Natural killer cell (primary cell): Measurements from ENCODE around the gene PIKFYVE. TPM values are rescaled to one million over a fixed set of nuclear protein-coding genes. Genes with fewer than 3 reads are reported as not detected.

Experiments
- ATAC-seq, 3 donors: fragments of 150-1000 bp in 2 of 3; fragments of 200-7000 bp in 1 of 3; cut with Tn5 transposase; 1 replicate in 1 of 3; 2 replicates in 2 of 3; pipeline ENCODE4 v1.10.0; 2021; ENCODE audit warnings: mild to moderate bottlenecking in 2 of 3, moderate library complexity in 2 of 3
- DNase-seq, 2 donors: peaks; one replicate each; pipeline versions ENCODE4 v3.0.0 to v3.0.0-alpha.2; 2013 to 2021; ENCODE audit warnings: mixed read lengths in 1 of 2
- H3K27ac ChIP-seq: one replicate; pipeline ENCODE4 v1.5.1; 2013; ENCODE audit warnings: mild to moderate bottlenecking, low read length
- H3K27me3 ChIP-seq: one replicate; pipeline ENCODE4 v1.6.1; 2013; ENCODE audit warnings: low read length; ENCODE audit not compliant: control insufficient read depth, insufficient read depth
- H3K36me3 ChIP-seq: one replicate; pipeline ENCODE4 v1.6.1; 2013; ENCODE audit warnings: low read length; ENCODE audit not compliant: control insufficient read depth, insufficient read depth
- H3K4me1 ChIP-seq: one replicate; pipeline ENCODE4 v1.6.1; 2013; ENCODE audit warnings: low read length; ENCODE audit not compliant: control insufficient read depth, insufficient read depth
- H3K4me3 ChIP-seq: one replicate; pipeline ENCODE4 v1.5.1; 2013; ENCODE audit warnings: low read length
- H3K9me3 ChIP-seq: one replicate; pipeline ENCODE4 v1.6.1; 2013; ENCODE audit warnings: low read length; ENCODE audit not compliant: control insufficient read depth, insufficient read depth
- H3K27ac Mint-ChIP-seq, 2 donors: one replicate each; pipeline ENCODE4 v1.8.0; 2022; ENCODE audit warnings: mild to moderate bottlenecking in 2 of 2, mixed read lengths in 2 of 2, moderate library complexity in 1 of 2
- H3K27me3 Mint-ChIP-seq, 2 donors: one replicate each; pipeline ENCODE4 v1.8.0; 2022; ENCODE audit warnings: low read depth in 2 of 2, mixed read lengths in 2 of 2
- H3K36me3 Mint-ChIP-seq: one replicate; pipeline ENCODE4 v1.8.0; 2022; ENCODE audit warnings: mixed read lengths
- H3K4me1 Mint-ChIP-seq, 2 donors: one replicate each; pipeline ENCODE4 v1.8.0; 2022; ENCODE audit warnings: mixed read lengths in 2 of 2
- H3K4me3 Mint-ChIP-seq: one replicate; pipeline ENCODE4 v1.8.0; 2022; ENCODE audit warnings: mild to moderate bottlenecking, moderate library complexity, mixed read lengths
- H3K9me3 Mint-ChIP-seq, 2 donors: one replicate each; pipeline ENCODE4 v1.8.0; 2022; ENCODE audit warnings: mixed read lengths in 2 of 2
- CTCF ChIP-seq: fragments of 200-600 bp; IDR thresholded peaks from one replicate; pipeline ENCODE4 v1.8.0; 2022; ENCODE audit warnings: antibody characterized with exemption
- WGBS: methylation state at CpG from one replicate; pipeline ENCODE4 v1.1.7; 2013; ENCODE audit warnings: missing lambda C conversion rate; ENCODE audit not compliant: insufficient coverage; 5-methylcytosine and 5-hydroxymethylcytosine counted together
- intact Hi-C: fragments of 100-400 bp; cut with micrococcal nuclease; formaldehyde crosslinking; loops from one replicate; pipeline ENCODE4 v1.14.2; 2022
- total RNA-seq, 4 donors: library from RNA; stranded (reverse); fragments of 120-200 nt in 1 of 4; gene quantifications; one replicate each; pipeline versions ENCODE4 v1.2.3 to v1.2.4, GENCODE V29; 2013 to 2022

Gene PIKFYVE
- total RNA-seq, 3 donors from 2014 or later (not counting 1 experiment from before 2014, with no cell fraction given): 38.9 to 48.7 (median 39.2) TPM

- 75% methylated on average over 2 of the region's 4 CpGs for WGBS
- Histone ChIP-seq H3K27ac (peak overlapping the region; percentile 57), H3K4me3 (peak overlapping the region; percentile 17), H3K9me3 (no peaks in the 10 kb centered on the region), H3K27me3 (no peaks in the 10 kb centered on the region), H3K4me1 (peaks cover 4% of the 10 kb centered on the region), H3K36me3 (peaks cover 25% of the 10 kb centered on the region)
- Mint-ChIP-seq H3K36me3 (peaks cover 8% of the 10 kb centered on the region), H3K9me3 (no peaks in the 10 kb centered on the region), H3K27ac (no peak overlapping the region), H3K27me3 (no peaks in the 10 kb centered on the region), H3K4me1 (peaks cover 0 to 10% of the 10 kb centered on the region in 2 donors), H3K4me3 (no peak overlapping the region)
- TF ChIP-seq CTCF: no peak
- ATAC-seq: no peak
- DNase-seq: no peak
- intact Hi-C loops: no loop called here
Observed at GRCh38 chr2:208311954-208312353, 45.9 kb downstream of the PIKFYVE start.

- no peak overlapping the region for H3K4me3 ChIP-seq
- H3K4me1 Mint-ChIP-seq: peaks cover 0 to 5% of the 10 kb centered on the region in 2 donors
- H3K9me3 ChIP-seq: no peaks in the 10 kb centered on the region
- H3K36me3 ChIP-seq: peaks cover 45% of the 10 kb centered on the region
- H3K9me3 Mint-ChIP-seq: no peaks in the 10 kb centered on the region
- intact Hi-C loops: no loop called here
- TF ChIP-seq CTCF: no peak
- H3K27me3 Mint-ChIP-seq: no peaks in the 10 kb centered on the region
- no peak overlapping the region for H3K4me3 Mint-ChIP-seq
- DNase-seq: no peak
- peak overlapping the region; percentile 34 for H3K27ac ChIP-seq
- peaks cover 8% of the 10 kb centered on the region for H3K36me3 Mint-ChIP-seq
- WGBS: 77% methylated on average over 7 of the region's 8 CpGs
- H3K4me1 ChIP-seq: peaks cover 4% of the 10 kb centered on the region
- no peak for ATAC-seq
- no peak overlapping the region for H3K27ac Mint-ChIP-seq
- no peaks in the 10 kb centered on the region for H3K27me3 ChIP-seq
Observed at GRCh38 chr2:208315081-208315788, 49.2 kb downstream of the PIKFYVE start.

- Histone ChIP-seq H3K27me3 (no peaks in the 10 kb centered on the region), H3K4me1 (peaks cover 4% of the 10 kb centered on the region), H3K4me3 (no peak overlapping the region), H3K27ac (no peak overlapping the region), H3K36me3 (peaks cover 50% of the 10 kb centered on the region), H3K9me3 (no peaks in the 10 kb centered on the region)
- no peak for TF ChIP-seq CTCF
- ATAC-seq (no peak), DNase-seq (no peak)
- 100% methylated on average over 1 of the region's 2 CpGs for WGBS
- Mint-ChIP-seq H3K36me3 (no peaks in the 10 kb centered on the region), H3K4me3 (no peak overlapping the region), H3K27ac (no peak overlapping the region), H3K4me1 (no peaks in the 10 kb centered on the region), H3K9me3 (no peaks in the 10 kb centered on the region), H3K27me3 (no peaks in the 10 kb centered on the region)
- intact Hi-C loops: no loop called here
Observed at GRCh38 chr2:208318127-208318526, 52.1 kb downstream of the PIKFYVE start.

GRCh38 chr2:208319391-208319790 lies 53.3 kb downstream of the PIKFYVE start:
- H3K27me3 Mint-ChIP-seq: no peaks in the 10 kb centered on the region
- Histone ChIP-seq H3K36me3 (peaks cover 50% of the 10 kb centered on the region), H3K4me1 (peaks cover 1% of the 10 kb centered on the region), H3K27me3 (no peaks in the 10 kb centered on the region), H3K9me3 (no peaks in the 10 kb centered on the region), H3K27ac (no peak overlapping the region), H3K4me3 (no peak overlapping the region)
- DNase-seq (no peak), ATAC-seq (no peak)
- no peaks in the 10 kb centered on the region for H3K36me3 Mint-ChIP-seq
- TF ChIP-seq CTCF: no peak
- no peaks in the 10 kb centered on the region for H3K9me3 Mint-ChIP-seq
- no peak overlapping the region for H3K27ac Mint-ChIP-seq
- intact Hi-C loops: no loop called here
- 57% methylated on average over 1 of the region's 2 CpGs for WGBS
- H3K4me1 Mint-ChIP-seq: no peaks in the 10 kb centered on the region
- no peak overlapping the region for H3K4me3 Mint-ChIP-seq
